Keratinocyte (primary cell): ENCODE data around the gene TIFAB. TPM values are rescaled to one million over a fixed set of nuclear protein-coding genes. Genes with fewer than 3 reads are reported as not detected.

Experiments used
- DNase-seq: peaks from one replicate; pipeline ENCODE4 v3.0.0-alpha.2; 2011; ENCODE audit warnings: low read depth, missing footprints, low spot score
- FAIRE-seq: peaks from 2 replicates; lab custom pipeline; 2011; peaks lifted over from hg19 to GRCh38; lab: Jason Lieb, UNC
- H2AFZ ChIP-seq: 2 replicates; pipeline ENCODE4 v1.6.0; 2012; ENCODE audit warnings: low read length, control low read depth, inconsistent platforms; ENCODE audit not compliant: control insufficient read depth
- H3K27ac ChIP-seq: 2 replicates; pipeline ENCODE4 v1.5.1; 2011; ENCODE audit warnings: low read length; ENCODE audit not compliant: control insufficient read depth, insufficient read depth
- H3K27me3 ChIP-seq: 3 replicates; pipeline ENCODE4 v1.6.0; 2011; ENCODE audit warnings: low read length; ENCODE audit not compliant: control insufficient read depth, insufficient read depth; ENCODE audit errors: extremely low read depth
- H3K36me3 ChIP-seq, 2 experiments: 2 replicates in 1 of 2; 3 replicates in 1 of 2; pipeline ENCODE4 v1.5.1; 2011; ENCODE audit warnings: low read length in 2 of 2, mild to moderate bottlenecking in 1 of 2; ENCODE audit not compliant: control insufficient read depth in 2 of 2, insufficient read depth in 2 of 2; ENCODE audit errors: extremely low read depth in 1 of 2
- H3K4me1 ChIP-seq: 3 replicates; pipeline ENCODE4 v1.5.1; 2011; ENCODE audit warnings: low read length; ENCODE audit not compliant: control insufficient read depth, insufficient read depth; ENCODE audit errors: extremely low read depth
- H3K4me2 ChIP-seq: 3 replicates; pipeline ENCODE4 v1.6.0; 2011; ENCODE audit warnings: low read depth, low read length; ENCODE audit not compliant: control insufficient read depth, insufficient read depth; ENCODE audit errors: extremely low read depth
- H3K4me3 ChIP-seq, 3 experiments: fragments of 200-600 bp in 1 of 3; sonication (generic) in 1 of 3; 2 replicates in 2 of 3; 3 replicates in 1 of 3; pipeline ENCODE4 v1.5.1; 2011 to 2016; ENCODE audit warnings: low read length in 3 of 3, mild to moderate bottlenecking in 3 of 3, control low read depth in 2 of 3, inconsistent platforms in 1 of 3, low read depth in 1 of 3, mixed read lengths in 1 of 3, mixed run types in 1 of 3, moderate library complexity in 1 of 3; ENCODE audit not compliant: control insufficient read depth in 2 of 3, insufficient read depth in 2 of 3; ENCODE audit errors: extremely low read depth in 1 of 3
- H3K79me2 ChIP-seq: 2 replicates; pipeline ENCODE4 v1.6.0; 2012; ENCODE audit warnings: low read length; ENCODE audit not compliant: control insufficient read depth, insufficient read depth
- H3K9ac ChIP-seq: 3 replicates; pipeline ENCODE4 v1.6.0; 2011; ENCODE audit warnings: low read length; ENCODE audit not compliant: control insufficient read depth, insufficient read depth; ENCODE audit errors: extremely low read depth
- H3K9me1 ChIP-seq: 3 replicates; pipeline ENCODE4 v1.6.0; 2011; ENCODE audit warnings: low read length; ENCODE audit not compliant: control insufficient read depth, insufficient read depth; ENCODE audit errors: extremely low read depth
- H3K9me3 ChIP-seq: 2 replicates; pipeline ENCODE4 v1.5.1; 2012; ENCODE audit warnings: low read depth, low read length; ENCODE audit not compliant: control insufficient read depth
- H4K20me1 ChIP-seq: 3 replicates; pipeline ENCODE4 v1.6.0; 2011; ENCODE audit warnings: low read length; ENCODE audit not compliant: control insufficient read depth, insufficient read depth; ENCODE audit errors: extremely low read depth
- CTCF ChIP-seq, 3 experiments: IDR thresholded peaks in 1 of 3; conservative IDR thresholded peaks in 1 of 3; optimal IDR thresholded peaks in 1 of 3; 2 replicates in 2 of 3; 3 replicates in 1 of 3; pipeline versions ENCODE3 to v1.5.1; 2011; ENCODE audit warnings: low read length in 3 of 3, mild to moderate bottlenecking in 3 of 3, moderate library complexity in 2 of 3, control low read depth in 1 of 3, inconsistent platforms in 1 of 3; ENCODE audit not compliant: insufficient read depth in 2 of 3; ENCODE audit errors: extremely low read depth in 1 of 3
- EZH2 ChIP-seq: IDR thresholded peaks from one replicate; pipeline ENCODE4 v1.6.1; 2012; ENCODE audit warnings: inconsistent platforms, mild to moderate bottlenecking, low read length, moderate library complexity
- dilution Hi-C: fragments of 300-500 bp; cut with MboI; formaldehyde crosslinking; loops from one replicate; pipeline ENCODE4 v1.7.0; 2020; ENCODE audit warnings: low sequenced_read_pairs; ENCODE audit not compliant: extremely low pct_ligation_motif_present
- polyA minus RNA-seq, 3 experiments: library from RNA; depleted of rRNA, polyadenylated mRNA; stranded (reverse); fragments of >200 nt; gene quantifications; 1 replicate in 1 of 3; 2 replicates in 1 of 3; 3 replicates in 1 of 3; pipeline ENCODE4 v1.2.3, GENCODE V29; 2011
- polyA plus RNA-seq, 5 experiments: library from polyadenylated mRNA; depleted of rRNA in 3 of 5; stranded (reverse) in 3 of 5; stranded (forward) in 1 of 5; unstranded in 1 of 5; fragments of >200 nt; gene quantifications; 1 replicate in 1 of 5; 2 replicates in 3 of 5; 3 replicates in 1 of 5; pipeline versions ENCODE4 v1.2.1 to v1.2.3, GENCODE V29; 2011 to 2012; ENCODE audit warnings: missing spikeins in 2 of 5, low read depth in 1 of 5, low replicate concordance in 1 of 5

The TIFAB gene, protein sequence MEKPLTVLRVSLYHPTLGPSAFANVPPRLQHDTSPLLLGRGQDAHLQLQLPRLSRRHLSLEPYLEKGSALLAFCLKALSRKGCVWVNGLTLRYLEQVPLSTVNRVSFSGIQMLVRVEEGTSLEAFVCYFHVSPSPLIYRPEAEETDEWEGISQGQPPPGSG
- polyA plus RNA-seq (not detected in 3 replicates), polyA minus RNA-seq (not detected in 3 replicates)
- polyA plus RNA-seq (2011; ENCODE audit: low read depth), result not detected
- polyA plus RNA-seq (2011; cell fraction: cytosol; rRNA removed), result not detected in 2 replicates
- not detected in 2 replicates for polyA plus RNA-seq (2011; cell fraction: nucleus; rRNA removed)
- not detected in 2 replicates for polyA plus RNA-seq (2012; ENCODE audit: low replicate concordance)
- polyA minus RNA-seq (2011; cell fraction: cytosol; rRNA and poly(A)+ RNA removed), result not detected
- polyA minus RNA-seq (2011; cell fraction: nucleus; rRNA and poly(A)+ RNA removed), result not detected in 2 replicates

GRCh38 chr5:135452321-135453030, at the start of gene TIFAB:
TIFAB (minus strand) TSS chr5:135452351; CDS start chr5:135449939, 2,412 bp downstream.
- Histone ChIP-seq H4K20me1 (no peaks in the 10 kb centered on the region), H3K9me3 (no peaks in the 10 kb centered on the region), H3K27ac (no peak within 1 kb of the TSS), H3K79me2 (no peaks in the 10 kb centered on the region), H3K4me3 (no peak within 1 kb of the TSS), H2AFZ (no peak within 1 kb of the TSS), H3K27me3 (peaks cover 41% of the 10 kb centered on the region), H3K4me1 (no peaks in the 10 kb centered on the region), H3K36me3 (no peaks in the 10 kb centered on the region), H3K9ac (no peak within 1 kb of the TSS), H3K9me1 (no peaks in the 10 kb centered on the region), H3K4me2 (no peak within 1 kb of the TSS)
- FAIRE-seq (no peak), DNase-seq (no peak)
- dilution Hi-C loops, result loop anchor here (25.0 kb wide), 1 partner anchor 385 kb away; the partner anchor contains the start of gene SLC25A48
- TF ChIP-seq EZH2 (no peak), CTCF (optimal IDR thresholded peaks at IDR 0.05 in 1 of 3, IDR thresholded peaks at IDR 0.05 in 1 of 3, conservative IDR thresholded peaks at IDR 0.05 in 1 of 3; ENCODE audit: extremely low read depth in 1 of 3, insufficient read depth in 2 of 3, low read length in 3 of 3) (no peak)

GRCh38 chr5:135498637-135498995, 46.5 kb upstream of the TIFAB start:
- peak overlapping the region; percentile 47 for H3K4me2 ChIP-seq
- no peak overlapping the region for H3K4me3 ChIP-seq
- H3K27ac ChIP-seq, result no peak overlapping the region
- H3K4me1 ChIP-seq, result peaks cover 28% of the 10 kb centered on the region
- FAIRE-seq (peak; percentile 51), DNase-seq (no peak)
- H2AFZ ChIP-seq, result no peak overlapping the region
- H3K36me3 ChIP-seq, result no peaks in the 10 kb centered on the region
- TF ChIP-seq EZH2 (no peak), CTCF (optimal IDR thresholded peaks at IDR 0.05 in 1 of 3, IDR thresholded peaks at IDR 0.05 in 1 of 3, conservative IDR thresholded peaks at IDR 0.05 in 1 of 3; ENCODE audit: extremely low read depth in 1 of 3, insufficient read depth in 2 of 3, low read length in 3 of 3) (no peak)
- no peaks in the 10 kb centered on the region for H3K27me3 ChIP-seq
- no peaks in the 10 kb centered on the region for H3K9me3 ChIP-seq
- dilution Hi-C loops, result no loop called here
- H3K79me2 ChIP-seq, result no peaks in the 10 kb centered on the region
- no peak overlapping the region for H3K9ac ChIP-seq
- no peaks in the 10 kb centered on the region for H4K20me1 ChIP-seq
- H3K9me1 ChIP-seq, result peaks cover 2% of the 10 kb centered on the region
